GM23338 (cell line): Measurements from ENCODE around the gene LOXHD1. TPM values are rescaled to one million over a fixed set of nuclear protein-coding genes. Genes with fewer than 3 reads are reported as not detected.

ENCODE experiments used
- ATAC-seq: fragments of 200-7000 bp; cut with Tn5 transposase; 3 replicates; pipeline ENCODE4 v1.9.1; 2020
- DNase-seq: peaks from one replicate; pipeline ENCODE4 v3.0.0-alpha.2; 2015; ENCODE audit warnings: low spot score
- H2AFZ ChIP-seq: fragments of 200-600 bp; sonication (generic); 2 replicates; pipeline ENCODE4 v1.8.0; 2016; ENCODE audit warnings: antibody characterized with exemption, mild to moderate bottlenecking, moderate library complexity
- H3F3A ChIP-seq: fragments of 200-600 bp; sonication (generic); replicated peaks from 2 replicates; pipeline ENCODE4 v1.8.0; 2017; ENCODE audit warnings: antibody characterized with exemption, mixed run types, low read depth
- H3K27ac ChIP-seq: fragments of 200-600 bp; sonication (generic); 2 replicates; pipeline ENCODE4 v1.6.1; 2016; ENCODE audit warnings: low read depth
- H3K27me3 ChIP-seq: fragments of 200-600 bp; sonication (generic); 2 replicates; pipeline ENCODE4 v1.8.0; 2016; ENCODE audit warnings: mild to moderate bottlenecking, mixed run types, moderate library complexity; ENCODE audit not compliant: insufficient read depth
- H3K36me3 ChIP-seq: fragments of 200-600 bp; sonication (generic); 2 replicates; pipeline ENCODE4 v1.8.0; 2016; ENCODE audit warnings: mild to moderate bottlenecking; ENCODE audit not compliant: insufficient read depth
- H3K4me1 ChIP-seq: fragments of 200-600 bp; sonication (generic); 2 replicates; pipeline ENCODE4 v1.8.0; 2016; ENCODE audit warnings: mild to moderate bottlenecking, moderate library complexity; ENCODE audit not compliant: insufficient read depth
- H3K4me2 ChIP-seq: fragments of 200-600 bp; sonication (generic); 2 replicates; pipeline ENCODE4 v1.7.1; 2017; ENCODE audit warnings: mixed run types
- H3K4me3 ChIP-seq: fragments of 200-600 bp; sonication (generic); 2 replicates; pipeline ENCODE4 v1.6.1; 2016; ENCODE audit warnings: mixed run types
- H3K79me2 ChIP-seq: fragments of 200-600 bp; sonication (generic); replicated peaks from 2 replicates; pipeline ENCODE4 v1.8.0; 2017; ENCODE audit warnings: mild to moderate bottlenecking; ENCODE audit not compliant: insufficient read depth
- H3K9me2 ChIP-seq: fragments of 200-600 bp; sonication (generic); 2 replicates; pipeline ENCODE4 v1.8.0; 2017; ENCODE audit not compliant: insufficient read depth
- H4K20me1 ChIP-seq: fragments of 200-600 bp; sonication (generic); replicated peaks from 2 replicates; pipeline ENCODE4 v1.8.0; 2017; ENCODE audit warnings: mild to moderate bottlenecking; ENCODE audit not compliant: insufficient read depth
- H3K27ac Mint-ChIP-seq: 2 replicates; pipeline ENCODE4 v1.8.0; 2020; ENCODE audit warnings: inconsistent platforms, mild to moderate bottlenecking, moderate library complexity, mixed read lengths
- H3K27me3 Mint-ChIP-seq: 3 replicates; pipeline ENCODE4 v1.8.0; 2022; ENCODE audit warnings: low read depth, mild to moderate bottlenecking, moderate library complexity, mixed read lengths, inconsistent platforms; ENCODE audit not compliant: insufficient read depth, poor library complexity
- H3K36me3 Mint-ChIP-seq: 3 replicates; pipeline ENCODE4 v1.8.0; 2021; ENCODE audit warnings: low read depth, mild to moderate bottlenecking, inconsistent platforms, moderate library complexity, mixed read lengths
- H3K4me1 Mint-ChIP-seq: 3 replicates; pipeline ENCODE4 v1.8.0; 2020; ENCODE audit warnings: mild to moderate bottlenecking, inconsistent platforms, mixed read lengths
- H3K4me3 Mint-ChIP-seq: 3 replicates; pipeline ENCODE4 v1.8.0; 2021; ENCODE audit warnings: moderate library complexity, mild to moderate bottlenecking, inconsistent platforms, mixed read lengths
- H3K9me3 Mint-ChIP-seq: 3 replicates; pipeline ENCODE4 v1.8.0; 2020; ENCODE audit warnings: moderate library complexity, mild to moderate bottlenecking, inconsistent platforms, mixed read lengths
- EZH2 ChIP-seq: fragments of 200-600 bp; sonication (generic); IDR thresholded peaks from one replicate; pipeline ENCODE4 v1.8.0; 2017; ENCODE audit warnings: antibody characterized with exemption, mild to moderate bottlenecking, low read depth; ENCODE audit not compliant: unreplicated experiment
- JUNB ChIP-seq: IDR thresholded peaks from one replicate; pipeline ENCODE4 v1.6.1; 2016; ENCODE audit warnings: antibody characterized with exemption; ENCODE audit not compliant: unreplicated experiment
- POLR2AphosphoS5 ChIP-seq: IDR thresholded peaks from 2 replicates; pipeline ENCODE4 v1.6.1; 2016; ENCODE audit warnings: antibody characterized with exemption, low read depth
- STAT1 ChIP-seq: IDR thresholded peaks from one replicate; pipeline ENCODE4 v1.6.1; 2016; ENCODE audit warnings: antibody characterized with exemption; ENCODE audit not compliant: unreplicated experiment
- ZNF114 ChIP-seq: fragments of 250-450 bp; sonication (Bioruptor Pico); IDR thresholded peaks from 2 replicates; pipeline ENCODE4 v1.5.0; 2020; ENCODE audit warnings: mild to moderate bottlenecking, moderate library complexity
- ZNF331 ChIP-seq: fragments of 250-450 bp; sonication (Bioruptor Pico); IDR thresholded peaks from 2 replicates; pipeline ENCODE4 v1.5.0; 2020; ENCODE audit warnings: low read depth, mild to moderate bottlenecking, moderate library complexity
- polyA plus RNA-seq: library from polyadenylated mRNA; unstranded; fragments of >200 nt; fragmentation: Nextera tagmentation; extraction: Ambion mirVana; gene quantifications from 2 replicates; pipeline ENCODE4 v1.2.1, GENCODE V29; 2016
- total RNA-seq: library from RNA; depleted of rRNA; stranded (reverse); fragments of >200 nt; shearing (Covaris generic); gene quantifications from 2 replicates; pipeline ENCODE4 v1.2.3, GENCODE V29; 2014
- TF ChIP-seq, protein P1 (sequence below): fragments of 250-450 bp; sonication (Bioruptor Pico); IDR thresholded peaks from 2 replicates; pipeline ENCODE4 v1.5.0; 2020; ENCODE audit warnings: mild to moderate bottlenecking, moderate library complexity
- TF ChIP-seq, protein P2 (sequence below), 2 experiments: fragments of 200-600 bp in 1 of 2; sonication (generic) in 1 of 2; conservative IDR thresholded peaks; 2 replicates each; pipeline versions ENCODE4 v1.5.1 to v1.6.1; 2016 to 2017; ENCODE audit warnings: antibody characterized with exemption in 2 of 2, low read depth in 2 of 2, mild to moderate bottlenecking in 2 of 2, moderate library complexity in 1 of 2

The LOXHD1 gene
- total and polyA plus RNA-seq, 2 experiments from 2014 or later: 0.17 TPM; not detected in 1

DNA sequence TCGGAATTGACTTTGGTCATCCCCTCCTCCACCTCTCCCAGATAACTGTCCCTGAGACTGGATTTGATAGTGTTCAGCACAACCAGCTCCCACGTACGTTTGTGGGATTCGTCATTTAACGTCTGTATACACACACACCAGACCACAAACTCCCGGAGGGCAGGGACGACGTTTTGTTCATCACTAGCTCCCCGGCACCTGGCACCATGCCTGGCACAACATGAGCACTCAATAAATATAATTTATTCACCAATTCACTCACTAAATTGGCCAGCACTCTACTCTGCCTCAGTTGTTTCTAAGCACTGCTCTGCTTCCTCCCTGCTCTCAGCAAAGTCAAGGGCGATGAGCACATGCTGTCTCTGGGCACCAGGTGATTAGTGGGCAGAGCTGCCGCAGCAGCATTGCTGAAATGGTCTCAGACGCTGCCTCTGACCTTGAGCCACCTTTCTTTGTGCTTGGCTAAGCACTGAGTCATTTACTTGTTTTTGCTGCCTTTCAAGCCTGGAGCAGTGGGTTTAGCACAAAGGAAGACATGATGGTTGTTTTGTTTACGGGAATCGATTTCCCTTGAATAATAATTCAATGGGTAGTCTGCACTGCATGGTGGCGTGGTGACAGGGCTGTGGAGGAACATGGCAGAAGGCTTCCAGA is 19.3 kb upstream of the LOXHD1 start:
- Histone ChIP-seq H3K27me3 (no peaks in the 10 kb centered on the region), H3K9me2 (no peaks in the 10 kb centered on the region), H2AFZ (no peak overlapping the region), H3K4me1 (peaks cover 12% of the 10 kb centered on the region), H3K4me3 (no peak overlapping the region), H4K20me1 (no peaks in the 10 kb centered on the region), H3K4me2 (no peak overlapping the region), H3K27ac (no peak overlapping the region), H3F3A (no peaks in the 10 kb centered on the region), H3K36me3 (no peaks in the 10 kb centered on the region), H3K79me2 (no peaks in the 10 kb centered on the region)
- Mint-ChIP-seq H3K36me3 (no peaks in the 10 kb centered on the region), H3K9me3 (no peaks in the 10 kb centered on the region), H3K4me3 (no peak overlapping the region), H3K27me3 (peaks cover 3% of the 10 kb centered on the region), H3K27ac (no peak overlapping the region; the same call in 1 of the 2 replicates), H3K4me1 (peaks cover 18% of the 10 kb centered on the region)
- no peak for TF ChIP-seq JUNB
- TF ChIP-seq POLR2AphosphoS5: no peak
- TF ChIP-seq, protein P1, sequence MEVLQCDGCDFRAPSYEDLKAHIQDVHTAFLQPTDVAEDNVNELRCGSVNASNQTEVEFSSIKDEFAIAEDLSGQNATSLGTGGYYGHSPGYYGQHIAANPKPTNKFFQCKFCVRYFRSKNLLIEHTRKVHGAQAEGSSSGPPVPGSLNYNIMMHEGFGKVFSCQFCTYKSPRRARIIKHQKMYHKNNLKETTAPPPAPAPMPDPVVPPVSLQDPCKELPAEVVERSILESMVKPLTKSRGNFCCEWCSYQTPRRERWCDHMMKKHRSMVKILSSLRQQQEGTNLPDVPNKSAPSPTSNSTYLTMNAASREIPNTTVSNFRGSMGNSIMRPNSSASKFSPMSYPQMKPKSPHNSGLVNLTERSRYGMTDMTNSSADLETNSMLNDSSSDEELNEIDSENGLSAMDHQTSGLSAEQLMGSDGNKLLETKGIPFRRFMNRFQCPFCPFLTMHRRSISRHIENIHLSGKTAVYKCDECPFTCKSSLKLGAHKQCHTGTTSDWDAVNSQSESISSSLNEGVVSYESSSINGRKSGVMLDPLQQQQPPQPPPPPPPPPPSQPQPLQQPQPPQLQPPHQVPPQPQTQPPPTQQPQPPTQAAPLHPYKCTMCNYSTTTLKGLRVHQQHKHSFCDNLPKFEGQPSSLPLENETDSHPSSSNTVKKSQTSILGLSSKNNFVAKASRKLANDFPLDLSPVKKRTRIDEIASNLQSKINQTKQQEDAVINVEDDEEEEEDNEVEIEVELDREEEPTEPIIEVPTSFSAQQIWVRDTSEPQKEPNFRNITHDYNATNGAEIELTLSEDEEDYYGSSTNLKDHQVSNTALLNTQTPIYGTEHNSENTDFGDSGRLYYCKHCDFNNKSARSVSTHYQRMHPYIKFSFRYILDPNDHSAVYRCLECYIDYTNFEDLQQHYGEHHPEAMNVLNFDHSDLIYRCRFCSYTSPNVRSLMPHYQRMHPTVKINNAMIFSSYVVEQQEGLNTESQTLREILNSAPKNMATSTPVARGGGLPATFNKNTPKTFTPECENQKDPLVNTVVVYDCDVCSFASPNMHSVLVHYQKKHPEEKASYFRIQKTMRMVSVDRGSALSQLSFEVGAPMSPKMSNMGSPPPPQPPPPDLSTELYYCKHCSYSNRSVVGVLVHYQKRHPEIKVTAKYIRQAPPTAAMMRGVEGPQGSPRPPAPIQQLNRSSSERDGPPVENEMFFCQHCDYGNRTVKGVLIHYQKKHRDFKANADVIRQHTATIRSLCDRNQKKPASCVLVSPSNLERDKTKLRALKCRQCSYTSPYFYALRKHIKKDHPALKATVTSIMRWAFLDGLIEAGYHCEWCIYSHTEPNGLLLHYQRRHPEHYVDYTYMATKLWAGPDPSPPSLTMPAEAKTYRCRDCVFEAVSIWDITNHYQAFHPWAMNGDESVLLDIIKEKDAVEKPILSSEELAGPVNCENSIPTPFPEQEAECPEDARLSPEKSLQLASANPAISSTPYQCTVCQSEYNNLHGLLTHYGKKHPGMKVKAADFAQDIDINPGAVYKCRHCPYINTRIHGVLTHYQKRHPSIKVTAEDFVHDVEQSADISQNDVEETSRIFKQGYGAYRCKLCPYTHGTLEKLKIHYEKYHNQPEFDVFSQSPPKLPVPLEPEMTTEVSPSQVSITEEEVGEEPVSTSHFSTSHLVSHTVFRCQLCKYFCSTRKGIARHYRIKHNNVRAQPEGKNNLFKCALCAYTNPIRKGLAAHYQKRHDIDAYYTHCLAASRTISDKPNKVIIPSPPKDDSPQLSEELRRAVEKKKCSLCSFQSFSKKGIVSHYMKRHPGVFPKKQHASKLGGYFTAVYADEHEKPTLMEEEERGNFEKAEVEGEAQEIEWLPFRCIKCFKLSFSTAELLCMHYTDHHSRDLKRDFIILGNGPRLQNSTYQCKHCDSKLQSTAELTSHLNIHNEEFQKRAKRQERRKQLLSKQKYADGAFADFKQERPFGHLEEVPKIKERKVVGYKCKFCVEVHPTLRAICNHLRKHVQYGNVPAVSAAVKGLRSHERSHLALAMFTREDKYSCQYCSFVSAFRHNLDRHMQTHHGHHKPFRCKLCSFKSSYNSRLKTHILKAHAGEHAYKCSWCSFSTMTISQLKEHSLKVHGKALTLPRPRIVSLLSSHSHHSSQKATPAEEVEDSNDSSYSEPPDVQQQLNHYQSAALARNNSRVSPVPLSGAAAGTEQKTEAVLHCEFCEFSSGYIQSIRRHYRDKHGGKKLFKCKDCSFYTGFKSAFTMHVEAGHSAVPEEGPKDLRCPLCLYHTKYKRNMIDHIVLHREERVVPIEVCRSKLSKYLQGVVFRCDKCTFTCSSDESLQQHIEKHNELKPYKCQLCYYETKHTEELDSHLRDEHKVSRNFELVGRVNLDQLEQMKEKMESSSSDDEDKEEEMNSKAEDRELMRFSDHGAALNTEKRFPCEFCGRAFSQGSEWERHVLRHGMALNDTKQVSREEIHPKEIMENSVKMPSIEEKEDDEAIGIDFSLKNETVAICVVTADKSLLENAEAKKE (CRISPR knock-in tag): no peak
- no peak for TF ChIP-seq ZNF114
- TF ChIP-seq, protein P2, sequence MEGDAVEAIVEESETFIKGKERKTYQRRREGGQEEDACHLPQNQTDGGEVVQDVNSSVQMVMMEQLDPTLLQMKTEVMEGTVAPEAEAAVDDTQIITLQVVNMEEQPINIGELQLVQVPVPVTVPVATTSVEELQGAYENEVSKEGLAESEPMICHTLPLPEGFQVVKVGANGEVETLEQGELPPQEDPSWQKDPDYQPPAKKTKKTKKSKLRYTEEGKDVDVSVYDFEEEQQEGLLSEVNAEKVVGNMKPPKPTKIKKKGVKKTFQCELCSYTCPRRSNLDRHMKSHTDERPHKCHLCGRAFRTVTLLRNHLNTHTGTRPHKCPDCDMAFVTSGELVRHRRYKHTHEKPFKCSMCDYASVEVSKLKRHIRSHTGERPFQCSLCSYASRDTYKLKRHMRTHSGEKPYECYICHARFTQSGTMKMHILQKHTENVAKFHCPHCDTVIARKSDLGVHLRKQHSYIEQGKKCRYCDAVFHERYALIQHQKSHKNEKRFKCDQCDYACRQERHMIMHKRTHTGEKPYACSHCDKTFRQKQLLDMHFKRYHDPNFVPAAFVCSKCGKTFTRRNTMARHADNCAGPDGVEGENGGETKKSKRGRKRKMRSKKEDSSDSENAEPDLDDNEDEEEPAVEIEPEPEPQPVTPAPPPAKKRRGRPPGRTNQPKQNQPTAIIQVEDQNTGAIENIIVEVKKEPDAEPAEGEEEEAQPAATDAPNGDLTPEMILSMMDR (conservative IDR thresholded peaks at IDR 0.05; ENCODE audit: low read depth in 2 of 2): no peak
- TF ChIP-seq EZH2: no peak
- TF ChIP-seq ZNF331 (CRISPR knock-in tag): no peak
- no peak for TF ChIP-seq STAT1
- ATAC-seq: peak; percentile 37
- no peak for DNase-seq
